Fibroblast of villous mesenchyme (primary cell): ENCODE results near the gene GK2. TPM values are rescaled to one million over a fixed set of nuclear protein-coding genes. Genes with fewer than 3 reads are reported as not detected.

Experiments used
- DNase-seq: peaks from one replicate; pipeline ENCODE4 v3.0.0-alpha.2; 2010; ENCODE audit warnings: low read depth
- H3K4me3 ChIP-seq: 2 replicates; pipeline ENCODE4 v1.5.1; 2011; ENCODE audit warnings: low read depth, mild to moderate bottlenecking, low read length
- CTCF ChIP-seq: IDR thresholded peaks from 2 replicates; pipeline ENCODE4 v1.5.1; 2012; ENCODE audit warnings: low read depth, mild to moderate bottlenecking, low read length; ENCODE audit not compliant: insufficient read depth
- total RNA-seq: library from RNA; depleted of rRNA; stranded (reverse); fragments of >200 nt; gene quantifications from 2 replicates; pipeline ENCODE4 v1.2.3, GENCODE V29; 2012

GK2 gene
- total RNA-seq, 1 donor, result not detected

GRCh38 chr4:79413032-79413885 lies 5.2 kb upstream of the GK2 start:
- DNase-seq, result no peak
- TF ChIP-seq CTCF, result no peak
- no peak overlapping the region for H3K4me3 ChIP-seq

DNA sequence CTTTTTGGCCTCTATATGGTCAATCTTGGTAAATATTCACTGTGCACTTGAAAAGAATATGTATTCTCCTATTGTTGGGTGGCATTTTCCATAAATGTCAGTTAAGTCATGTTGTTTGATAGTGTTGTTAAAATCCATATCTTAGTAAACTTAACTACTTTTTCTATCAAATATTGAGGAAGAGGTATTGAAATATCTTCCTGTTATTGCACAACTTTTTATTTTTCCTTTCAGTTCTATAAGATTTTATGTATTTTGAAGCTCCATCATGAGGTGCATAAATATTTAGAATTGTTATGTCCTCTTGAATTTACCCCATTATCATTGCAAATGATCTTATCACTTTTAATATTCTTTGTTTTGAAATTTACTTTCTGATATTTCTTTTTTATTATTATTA lies 3.4 kb downstream of the GK2 start:
- no peak for DNase-seq
- TF ChIP-seq CTCF, result no peak
- H3K4me3 ChIP-seq, result no peak overlapping the region

GRCh38 chr4:79403356-79403755 lies 4.7 kb downstream of the GK2 start:
- no peak for DNase-seq
- no peak overlapping the region for H3K4me3 ChIP-seq
- no peak for TF ChIP-seq CTCF

DNA sequence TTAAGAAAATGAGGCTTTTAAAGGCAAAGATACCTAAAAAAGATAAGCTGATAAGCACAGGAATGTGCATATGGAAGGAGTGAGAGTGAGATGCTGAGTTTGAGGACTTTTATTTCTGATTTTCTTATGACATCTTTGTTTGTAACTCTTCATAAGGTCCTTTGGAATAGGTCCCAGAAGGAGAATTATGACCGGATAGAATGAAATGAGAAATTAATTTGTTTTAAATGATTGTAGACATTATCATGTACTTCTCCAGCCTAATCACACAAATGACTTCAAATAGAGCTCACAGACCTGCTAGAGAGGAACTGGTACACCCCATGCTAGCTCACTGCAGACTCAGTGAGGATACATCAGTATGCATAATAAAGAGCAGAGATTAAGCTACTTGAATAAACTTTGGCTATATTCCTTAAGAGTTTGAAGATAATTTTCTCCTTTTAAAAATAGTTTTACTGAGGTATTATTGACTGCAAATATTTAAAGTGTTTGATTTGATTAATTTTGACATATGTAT lies 5.6 kb downstream of the GK2 start:
- H3K4me3 ChIP-seq, result no peak overlapping the region
- TF ChIP-seq CTCF, result no peak

DNA sequence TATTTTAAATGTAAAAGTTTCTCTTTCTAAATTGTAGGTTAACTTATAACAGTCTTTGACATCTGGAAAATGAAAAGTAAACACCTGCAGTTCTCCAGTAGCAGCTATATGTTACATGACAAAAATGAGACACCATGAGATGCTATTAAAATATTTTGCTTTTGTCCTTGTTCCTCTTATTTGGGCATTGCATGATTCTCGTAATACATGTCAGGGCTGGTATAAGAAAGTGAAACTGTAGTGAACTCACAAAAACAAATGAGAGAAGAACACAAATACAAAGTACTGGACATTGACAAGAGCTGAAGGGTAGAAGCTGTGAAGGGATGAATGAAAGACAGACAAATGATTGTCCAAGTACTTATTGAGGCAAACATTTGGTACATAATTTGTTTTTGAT lies 9.0 kb downstream of the GK2 start:
- TF ChIP-seq CTCF, result no peak
- no peak overlapping the region for H3K4me3 ChIP-seq
- DNase-seq, result no peak

More for the DNA sequence above, 5.6 kb downstream of the GK2 start:
- DNase-seq, result no peak

GRCh38 chr4:79397951-79398350 lies 10.1 kb downstream of the GK2 start:
- no peak overlapping the region for H3K4me3 ChIP-seq
- no peak for TF ChIP-seq CTCF
- no peak for DNase-seq

- no peak overlapping the region for H3K4me3 ChIP-seq
- no peak for DNase-seq
- TF ChIP-seq CTCF, result no peak
These were observed 11.2 kb downstream of the GK2 start for GRCh38 chr4:79396794-79397193.
